Retina (tissue), 1 donor: ENCODE results near the gene DHX58.

Experiments
- DNase-seq: peaks from one replicate; pipeline ENCODE4 v3.0.0-alpha.2; 2016

Gene DHX58

DNA sequence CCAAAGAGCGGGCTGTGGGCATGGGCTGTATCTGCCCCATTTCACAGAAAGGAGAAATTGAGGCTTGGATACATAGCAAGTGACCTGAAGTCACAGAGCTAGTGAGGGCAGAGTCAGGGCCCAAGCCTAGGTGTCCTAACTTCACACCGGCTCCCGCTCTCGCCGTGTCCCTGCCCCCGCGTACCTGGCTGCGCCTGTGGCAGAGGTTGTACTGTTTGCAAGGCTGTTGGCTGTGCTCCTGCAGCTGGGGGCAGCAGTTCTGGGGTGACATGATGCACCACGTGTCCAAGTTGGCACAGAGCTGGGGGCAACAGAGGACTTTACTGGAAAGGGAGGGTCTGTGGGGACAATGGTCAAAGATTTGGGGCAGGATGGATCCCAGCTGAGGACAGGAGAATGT is 3.4 kb downstream of the DHX58 start:
- DNase-seq, result no peak

GRCh38 chr17:42107597-42108576 is 4.6 kb downstream of the DHX58 start:
- peak; percentile 80 for DNase-seq

GRCh38 chr17:42107124-42107523 is 5.4 kb downstream of the DHX58 start:
- no peak for DNase-seq

- DNase-seq, result no peak
Measured at GRCh38 chr17:42106009-42106408, 6.5 kb downstream of the DHX58 start.

DNA sequence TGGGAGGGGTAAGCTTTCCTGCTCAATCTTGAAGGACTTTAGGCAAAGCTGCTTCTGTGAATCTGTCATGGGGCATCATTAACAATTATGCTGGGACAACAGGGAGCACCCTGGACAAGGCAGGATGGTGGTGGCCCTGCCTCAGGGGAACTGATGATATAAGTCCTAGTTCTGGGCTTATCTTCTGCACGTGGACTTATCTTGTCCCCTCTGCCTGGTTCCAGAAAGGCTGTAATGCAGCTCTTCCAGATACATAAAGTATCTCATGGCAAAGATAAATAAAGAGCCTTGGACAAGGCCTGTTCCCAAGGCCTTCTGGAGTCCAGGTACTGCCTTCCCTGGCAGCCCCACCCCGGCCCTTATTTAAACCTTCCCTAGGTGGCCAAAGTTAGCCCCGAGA is 8.2 kb downstream of the DHX58 start:
- DNase-seq, result no peak

DNA sequence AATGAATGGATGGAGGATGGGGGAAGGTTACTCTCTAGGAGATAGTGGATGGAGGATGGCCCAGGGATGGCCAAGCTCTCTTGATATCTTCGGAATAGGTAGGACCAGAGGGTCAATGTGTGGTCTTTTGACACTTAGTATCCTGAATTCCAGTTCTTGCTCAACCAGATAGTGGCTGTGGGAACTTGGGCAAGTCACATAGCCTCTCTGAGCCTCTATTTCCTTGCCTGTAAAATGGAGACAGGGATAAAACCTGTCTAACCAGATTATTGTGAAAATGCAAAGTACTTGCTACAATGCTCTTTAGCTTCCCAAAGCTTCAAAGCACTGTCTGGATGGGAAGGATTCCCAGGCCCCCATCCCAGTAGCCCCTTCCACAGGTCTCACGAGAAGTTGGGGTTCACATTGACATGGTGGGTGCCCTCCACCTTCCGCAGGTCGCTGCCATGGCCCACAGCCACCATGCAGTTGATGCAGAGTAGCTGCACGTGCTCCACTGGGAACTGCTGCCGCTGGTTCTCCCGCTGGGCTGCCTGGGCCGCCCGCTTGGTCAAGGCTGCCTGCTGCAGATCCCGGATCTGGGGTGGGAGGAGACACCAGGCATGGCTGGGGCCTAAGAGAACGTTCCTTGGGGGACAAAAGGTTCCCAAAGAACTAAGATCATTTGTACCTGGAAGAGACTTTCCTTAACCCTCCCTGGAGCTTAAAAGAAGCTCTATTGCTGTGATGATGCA is 9.1 kb downstream of the DHX58 start:
- no peak for DNase-seq

- peak; percentile 87 for DNase-seq
Measured at GRCh38 chr17:42101513-42102292, 10.8 kb downstream of the DHX58 start.

- peak; percentile 36 for DNase-seq
Measured at GRCh38 chr17:42098730-42099399, 13.6 kb downstream of the DHX58 start.

- peak; percentile 51 for DNase-seq
Measured at GRCh38 chr17:42097691-42098631, 14.6 kb downstream of the DHX58 start, which contains the start of gene ZNF385C. TSS of gene ZNF385C (minus strand) at chr17:42098473. CDS start at chr17:42063056, 35,417 bp downstream.

DNA sequence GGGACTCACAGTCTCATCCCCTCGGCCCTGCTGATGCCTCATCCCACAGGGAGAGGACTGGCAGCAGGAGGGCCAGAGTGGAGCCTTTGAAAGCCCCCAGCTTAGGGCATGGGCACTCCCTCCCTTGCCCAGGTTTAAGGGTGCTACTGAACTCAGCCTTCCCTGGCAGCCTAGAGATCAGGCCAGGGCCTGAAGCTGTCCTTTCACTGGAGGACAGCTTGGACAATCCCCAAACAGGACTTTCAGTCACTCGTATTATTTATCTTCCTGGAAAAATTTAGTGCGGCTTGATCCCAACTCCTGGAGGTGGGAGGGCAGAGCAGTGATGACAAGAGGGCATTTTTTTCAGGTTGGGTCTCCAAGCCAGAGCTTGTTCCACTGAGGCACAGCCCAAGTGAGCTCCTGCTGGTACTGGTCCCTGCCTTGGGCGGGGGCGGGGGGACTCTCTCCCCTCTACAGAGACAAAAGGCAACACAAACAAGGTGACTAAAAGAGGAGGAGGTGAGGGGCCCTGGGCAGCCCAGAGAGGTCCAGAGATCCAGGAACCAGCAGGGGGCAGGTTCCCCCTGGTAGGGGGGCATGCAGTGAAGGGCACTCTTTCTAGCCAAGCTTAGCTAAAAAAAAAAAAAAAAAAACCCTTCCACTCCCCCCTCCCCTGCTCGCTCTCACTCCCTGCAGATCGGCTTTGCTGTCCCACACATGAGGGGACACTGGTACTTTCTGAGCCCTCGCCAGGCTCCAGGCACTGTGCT is 16.0 kb downstream of the DHX58 start:
- no peak for DNase-seq

GRCh38 chr17:42094375-42095069 is 18.0 kb downstream of the DHX58 start:
- DNase-seq, result no peak

GRCh38 chr17:42092939-42093338 is 19.6 kb downstream of the DHX58 start:
- DNase-seq, result no peak

DNA sequence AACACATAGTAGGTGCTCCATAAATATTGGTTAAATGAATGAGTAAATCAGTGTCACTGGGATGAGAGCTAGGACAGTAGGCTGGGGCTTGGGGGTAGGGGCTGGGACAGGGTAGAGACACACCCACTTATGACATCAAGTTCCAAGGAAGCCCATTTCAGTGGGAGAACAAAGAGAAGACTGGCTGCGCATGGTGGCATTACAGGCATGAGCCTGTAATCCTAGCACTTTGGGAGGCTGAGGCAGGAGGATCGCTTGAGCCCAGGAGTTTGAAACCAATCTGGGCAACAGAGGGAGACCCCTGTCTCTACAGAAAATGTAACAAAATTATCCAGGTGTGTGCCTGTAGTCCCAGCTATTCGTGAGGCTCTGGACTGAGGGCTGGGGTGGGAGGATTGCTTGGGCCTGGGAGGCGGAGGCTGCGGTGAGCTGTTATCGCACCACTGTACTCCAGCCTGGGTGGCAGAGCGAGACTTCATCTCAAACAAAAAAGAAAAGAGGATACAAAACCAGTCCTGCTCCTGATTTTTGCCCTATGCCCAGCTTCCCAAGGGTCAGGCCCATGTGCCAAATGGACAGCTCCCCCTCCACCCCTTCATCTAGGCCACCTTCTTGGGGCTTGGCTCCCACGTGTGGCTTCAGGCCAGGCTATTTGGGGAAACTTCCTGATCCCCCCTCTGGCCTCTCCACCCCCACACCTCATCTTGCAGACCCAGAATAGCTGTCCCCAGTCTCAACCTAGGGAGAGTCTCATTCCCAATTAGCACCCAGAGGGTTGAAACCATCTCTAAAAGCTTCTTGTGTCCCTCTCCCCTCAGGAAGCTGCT is 21.3 kb downstream of the DHX58 start:
- DNase-seq, result no peak

- no peak for DNase-seq
Measured at GRCh38 chr17:42088736-42089135, 23.8 kb downstream of the DHX58 start.

DNA sequence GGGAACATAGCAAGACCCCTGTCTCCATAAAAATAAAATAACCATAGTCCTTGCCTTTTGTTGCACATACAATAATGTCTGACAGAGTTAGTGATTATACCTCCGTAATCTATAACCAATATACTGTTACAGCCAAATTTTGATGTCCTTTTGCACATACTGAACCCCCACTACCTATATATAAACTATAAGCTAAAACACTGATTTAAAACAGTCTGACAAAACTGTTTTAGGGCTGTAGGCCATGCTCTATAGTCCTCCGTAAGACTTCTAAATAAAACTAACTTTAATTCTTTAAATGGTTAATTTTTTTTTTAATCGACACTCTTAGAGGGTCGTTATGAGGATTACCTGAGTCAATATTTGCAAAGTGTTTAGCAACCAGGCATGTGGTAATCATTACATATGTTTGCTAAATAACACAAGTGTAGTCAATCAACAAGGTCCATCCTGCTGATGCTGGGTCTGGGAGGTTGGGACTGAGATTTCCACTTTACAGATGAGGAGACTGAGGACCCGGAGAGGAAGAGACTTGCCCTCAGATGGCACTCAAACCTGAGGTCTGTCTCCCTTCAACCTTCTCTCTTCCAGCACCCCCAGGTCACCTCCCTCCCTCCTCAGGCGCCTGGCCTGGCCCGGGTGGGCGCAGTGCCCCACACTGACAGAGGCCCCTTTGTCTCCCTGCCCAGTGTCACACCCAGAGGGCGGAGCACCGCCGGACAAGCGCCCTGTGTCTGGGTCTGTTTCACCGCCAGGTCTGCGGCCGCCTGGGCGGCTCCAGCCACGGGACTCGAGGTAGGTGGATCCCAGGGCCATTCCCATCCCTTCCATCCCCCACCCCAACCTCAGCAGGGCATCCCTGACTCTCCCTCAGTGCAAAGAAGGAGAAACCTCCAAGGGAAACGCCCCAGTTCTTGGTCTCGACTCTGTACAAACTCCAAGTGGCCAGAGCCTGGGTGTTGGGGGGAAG is 24.5 kb downstream of the DHX58 start:
- no peak for DNase-seq

DNA sequence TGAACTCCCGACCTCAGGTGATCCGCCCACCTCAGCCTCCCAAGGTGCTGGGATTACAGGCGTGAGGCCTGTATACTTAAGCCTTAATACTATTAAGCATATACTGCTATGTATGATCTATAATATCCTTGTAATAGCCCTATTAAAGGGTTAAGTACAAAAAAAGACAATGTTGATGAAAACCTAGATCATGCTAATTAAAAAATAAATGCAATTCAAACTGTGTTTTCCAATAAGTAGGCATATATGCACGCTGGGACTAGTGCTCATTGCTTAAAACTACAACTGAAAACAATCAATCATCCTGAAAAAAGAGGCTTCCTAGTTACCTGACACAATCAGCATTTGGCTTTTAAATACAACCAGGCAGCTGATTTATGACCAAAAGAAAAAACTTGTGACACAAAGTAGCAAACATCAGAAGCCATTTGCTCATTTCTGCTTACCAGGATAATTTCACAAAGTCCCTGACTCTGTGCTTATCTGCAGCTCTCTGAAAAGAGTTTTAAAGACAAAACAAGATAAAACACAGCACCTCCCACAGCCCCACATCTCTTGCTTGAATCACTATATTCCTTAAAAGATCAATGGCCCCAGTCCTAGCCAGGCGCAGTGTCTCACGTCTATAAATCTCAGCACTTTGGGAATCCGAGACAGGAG is 25.3 kb downstream of the DHX58 start:
- DNase-seq, result no peak

GRCh38 chr17:42081516-42082129 is 30.9 kb downstream of the DHX58 start:
- DNase-seq, result no peak
